ENCODE results near the gene CPEB3. TPM values are rescaled to one million over a fixed set of nuclear protein-coding genes. Genes with fewer than 3 reads are reported as not detected.
"Not testable (repeated sequence)": the region's sequence is repeated elsewhere in the genome, so short reads cannot be mapped to it uniquely, and the experiment has no call there.

CPEB3 gene
- polyA plus RNA-seq, 2 donors: 1.9 to 2.3 TPM

DNA sequence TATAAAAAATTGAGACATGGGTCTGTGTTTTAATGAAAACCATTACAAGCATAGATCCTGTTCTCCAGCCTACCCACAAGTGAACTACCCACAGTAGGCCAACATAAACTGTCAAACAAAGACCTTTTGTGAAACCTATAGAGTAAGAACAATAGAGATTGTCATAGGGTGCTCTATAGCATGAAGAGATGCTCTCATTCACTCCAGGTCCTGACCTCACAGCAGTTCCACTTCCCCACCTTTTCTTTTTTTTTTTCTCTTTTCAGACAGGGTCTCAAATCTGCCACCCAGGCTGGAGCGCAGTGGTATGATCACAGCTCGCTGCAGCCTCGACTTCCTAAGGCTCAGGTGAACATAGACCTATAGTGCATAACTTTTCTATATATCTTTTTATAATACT is 72.3 kb downstream of the CPEB3 start:
- H3K9me3 ChIP-seq (ENCODE audit: control insufficient read depth in 2 of 2, insufficient read depth in 1 of 2, low read depth in 1 of 2, low read length in 1 of 2): no peaks in the 10 kb centered on the region
- no peak overlapping the region for H3K27ac ChIP-seq (ENCODE audit: low read depth in 2 of 2, low read length in 1 of 2)
- peaks cover 0 to 2% of the 10 kb centered on the region in 2 donors for H3K36me3 ChIP-seq (ENCODE audit: control insufficient read depth in 2 of 2, insufficient read depth in 2 of 2, low read length in 1 of 2)
- H3K27me3 ChIP-seq (ENCODE audit: control insufficient read depth in 1 of 2, insufficient read depth in 2 of 2, low read length in 2 of 2): no peaks in the 10 kb centered on the region
- no peaks in the 10 kb centered on the region for H3K4me1 ChIP-seq (ENCODE audit: control insufficient read depth in 2 of 2, insufficient read depth in 2 of 2, low read length in 1 of 2)
- 97 to 99% methylated on average over 3 of the region's 3 CpGs for WGBS, 2 donors
- no peak overlapping the region for H3K4me3 ChIP-seq (ENCODE audit: low read depth in 1 of 2, low read length in 2 of 2)

GRCh38 chr10:92216608-92217007 is 74.3 kb downstream of the CPEB3 start:
- not testable (repeated sequence) for H3K27me3 ChIP-seq (ENCODE audit: control insufficient read depth in 1 of 2, insufficient read depth in 2 of 2, low read length in 2 of 2); H3K27ac ChIP-seq (ENCODE audit: low read depth in 2 of 2, low read length in 1 of 2); H3K4me1 ChIP-seq (ENCODE audit: control insufficient read depth in 2 of 2, insufficient read depth in 2 of 2, low read length in 1 of 2); H3K36me3 ChIP-seq (ENCODE audit: control insufficient read depth in 2 of 2, insufficient read depth in 2 of 2, low read length in 1 of 2); H3K4me3 ChIP-seq (ENCODE audit: low read depth in 1 of 2, low read length in 2 of 2); H3K9me3 ChIP-seq (ENCODE audit: control insufficient read depth in 2 of 2, insufficient read depth in 1 of 2, low read depth in 1 of 2, low read length in 1 of 2)
- 87 to 89% methylated on average over 12 of the region's 12 CpGs for WGBS, 2 donors

DNA sequence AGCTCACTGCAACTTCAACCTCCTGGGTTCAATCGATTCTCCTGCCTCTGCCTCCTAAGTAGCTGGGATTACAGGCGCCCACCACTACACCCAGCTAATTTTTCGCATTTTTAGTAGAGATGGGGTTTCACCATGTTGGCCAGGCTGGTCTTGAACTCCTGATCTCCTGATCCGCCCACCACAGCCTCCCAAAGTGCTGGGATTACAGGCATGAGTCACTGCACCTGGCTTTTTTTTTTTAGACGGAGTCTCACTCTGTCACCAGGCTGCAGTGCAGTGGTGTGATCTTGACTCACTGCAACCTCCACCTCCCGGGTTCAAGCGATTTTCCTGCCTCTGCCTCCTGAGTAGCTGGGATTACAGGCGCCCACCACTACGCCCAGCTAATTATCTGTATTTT is 75.7 kb downstream of the CPEB3 start:
- not testable (repeated sequence) for H3K9me3 ChIP-seq (ENCODE audit: control insufficient read depth in 2 of 2, insufficient read depth in 1 of 2, low read depth in 1 of 2, low read length in 1 of 2); H3K27me3 ChIP-seq (ENCODE audit: control insufficient read depth in 1 of 2, insufficient read depth in 2 of 2, low read length in 2 of 2); H3K4me3 ChIP-seq (ENCODE audit: low read depth in 1 of 2, low read length in 2 of 2); H3K4me1 ChIP-seq (ENCODE audit: control insufficient read depth in 2 of 2, insufficient read depth in 2 of 2, low read length in 1 of 2); H3K27ac ChIP-seq (ENCODE audit: low read depth in 2 of 2, low read length in 1 of 2); H3K36me3 ChIP-seq (ENCODE audit: control insufficient read depth in 2 of 2, insufficient read depth in 2 of 2, low read length in 1 of 2)
- 94 to 95% methylated on average over 9 of the region's 9 CpGs for WGBS, 2 donors

GRCh38 chr10:92213049-92213448 is 77.8 kb downstream of the CPEB3 start:
- 87 to 94% methylated on average over 2 of the region's 2 CpGs for WGBS, 2 donors
- Histone ChIP-seq H3K27me3 (ENCODE audit: control insufficient read depth in 1 of 2, insufficient read depth in 2 of 2, low read length in 2 of 2) (no peaks in the 10 kb centered on the region), H3K4me3 (ENCODE audit: low read depth in 1 of 2, low read length in 2 of 2) (no peak overlapping the region), H3K36me3 (ENCODE audit: control insufficient read depth in 2 of 2, insufficient read depth in 2 of 2, low read length in 1 of 2) (peaks cover 0 to 2% of the 10 kb centered on the region in 2 donors), H3K9me3 (ENCODE audit: control insufficient read depth in 2 of 2, insufficient read depth in 1 of 2, low read depth in 1 of 2, low read length in 1 of 2) (no peaks in the 10 kb centered on the region), H3K4me1 (ENCODE audit: control insufficient read depth in 2 of 2, insufficient read depth in 2 of 2, low read length in 1 of 2) (no peaks in the 10 kb centered on the region), H3K27ac (ENCODE audit: low read depth in 2 of 2, low read length in 1 of 2) (no peak overlapping the region)

DNA sequence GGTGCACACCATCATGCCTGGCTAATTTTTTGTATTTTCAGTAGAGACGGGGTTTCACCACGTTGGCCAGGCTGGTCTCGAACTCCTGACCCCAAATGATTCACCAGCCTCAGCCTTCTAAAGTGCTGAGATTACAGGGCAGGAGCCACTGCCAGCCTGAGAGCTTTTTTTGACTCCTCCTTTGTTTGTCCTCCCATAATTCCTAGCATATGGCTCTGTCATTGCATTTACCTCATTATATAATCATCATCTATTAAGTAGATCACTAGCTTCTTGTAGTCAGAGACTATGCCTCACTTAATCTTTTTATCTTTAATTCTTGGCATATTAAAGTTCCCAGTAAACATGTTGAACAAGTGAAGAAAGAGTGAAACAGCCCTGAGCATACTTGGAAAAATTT is 82.1 kb downstream of the CPEB3 start:
- Histone ChIP-seq H3K27me3 (ENCODE audit: control insufficient read depth in 1 of 2, insufficient read depth in 2 of 2, low read length in 2 of 2) (no peaks in the 10 kb centered on the region), H3K27ac (ENCODE audit: low read depth in 2 of 2, low read length in 1 of 2) (peak overlapping the region in 1 of 2 donors; percentile 55), H3K4me1 (ENCODE audit: control insufficient read depth in 2 of 2, insufficient read depth in 2 of 2, low read length in 1 of 2) (no peaks in the 10 kb centered on the region), H3K4me3 (ENCODE audit: low read depth in 1 of 2, low read length in 2 of 2) (no peak overlapping the region), H3K36me3 (ENCODE audit: control insufficient read depth in 2 of 2, insufficient read depth in 2 of 2, low read length in 1 of 2) (no peaks in the 10 kb centered on the region), H3K9me3 (ENCODE audit: control insufficient read depth in 2 of 2, insufficient read depth in 1 of 2, low read depth in 1 of 2, low read length in 1 of 2) (no peaks in the 10 kb centered on the region)
- WGBS, 2 donors: 44 to 45% methylated on average over 3 of the region's 3 CpGs

DNA sequence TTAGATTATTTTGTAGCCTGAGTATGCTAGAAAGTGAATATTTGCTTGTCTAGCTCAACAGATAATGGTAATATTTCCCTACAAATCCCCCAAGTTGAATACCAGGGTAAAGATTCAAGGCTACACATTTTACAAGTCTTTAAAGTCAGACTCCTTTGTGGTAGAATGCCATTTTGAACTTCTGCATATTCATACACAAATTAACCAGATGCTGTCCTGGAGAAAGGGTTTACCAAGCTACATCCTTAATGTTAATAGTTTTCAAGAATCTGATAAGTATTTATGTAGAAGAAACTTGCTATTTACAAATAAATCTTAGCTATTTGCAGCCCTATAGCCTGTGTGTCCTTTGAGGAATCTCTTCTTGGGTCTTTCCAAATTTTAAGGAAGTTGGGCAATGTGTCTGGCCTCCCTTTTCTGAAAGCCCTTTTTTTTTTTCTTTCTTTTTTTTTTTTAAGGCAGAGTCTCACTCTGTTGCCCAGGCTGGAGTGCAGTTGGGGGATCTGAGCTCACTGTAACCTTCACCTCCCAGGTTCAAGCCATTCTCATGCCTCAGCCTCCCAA is 82.6 kb downstream of the CPEB3 start:
- Histone ChIP-seq H3K9me3 (ENCODE audit: control insufficient read depth in 2 of 2, insufficient read depth in 1 of 2, low read depth in 1 of 2, low read length in 1 of 2) (no peaks in the 10 kb centered on the region), H3K4me1 (ENCODE audit: control insufficient read depth in 2 of 2, insufficient read depth in 2 of 2, low read length in 1 of 2) (no peaks in the 10 kb centered on the region), H3K4me3 (ENCODE audit: low read depth in 1 of 2, low read length in 2 of 2) (no peak overlapping the region), H3K27me3 (ENCODE audit: control insufficient read depth in 1 of 2, insufficient read depth in 2 of 2, low read length in 2 of 2) (no peaks in the 10 kb centered on the region), H3K36me3 (ENCODE audit: control insufficient read depth in 2 of 2, insufficient read depth in 2 of 2, low read length in 1 of 2) (no peaks in the 10 kb centered on the region), H3K27ac (ENCODE audit: low read depth in 2 of 2, low read length in 1 of 2) (peak overlapping the region in 1 of 2 donors; percentile 55)

GRCh38 chr10:92207061-92207460 is 83.8 kb downstream of the CPEB3 start:
- no peaks in the 10 kb centered on the region for H3K27me3 ChIP-seq (ENCODE audit: control insufficient read depth in 1 of 2, insufficient read depth in 2 of 2, low read length in 2 of 2)
- 93 to 100% methylated on average over 1 of the region's 1 CpG for WGBS, 2 donors
- H3K4me3 ChIP-seq (ENCODE audit: low read depth in 1 of 2, low read length in 2 of 2): no peak overlapping the region
- no peaks in the 10 kb centered on the region for H3K9me3 ChIP-seq (ENCODE audit: control insufficient read depth in 2 of 2, insufficient read depth in 1 of 2, low read depth in 1 of 2, low read length in 1 of 2)
- H3K36me3 ChIP-seq (ENCODE audit: control insufficient read depth in 2 of 2, insufficient read depth in 2 of 2, low read length in 1 of 2): no peaks in the 10 kb centered on the region
- no peaks in the 10 kb centered on the region for H3K4me1 ChIP-seq (ENCODE audit: control insufficient read depth in 2 of 2, insufficient read depth in 2 of 2, low read length in 1 of 2)
- no peak overlapping the region for H3K27ac ChIP-seq (ENCODE audit: low read depth in 2 of 2, low read length in 1 of 2)

DNA sequence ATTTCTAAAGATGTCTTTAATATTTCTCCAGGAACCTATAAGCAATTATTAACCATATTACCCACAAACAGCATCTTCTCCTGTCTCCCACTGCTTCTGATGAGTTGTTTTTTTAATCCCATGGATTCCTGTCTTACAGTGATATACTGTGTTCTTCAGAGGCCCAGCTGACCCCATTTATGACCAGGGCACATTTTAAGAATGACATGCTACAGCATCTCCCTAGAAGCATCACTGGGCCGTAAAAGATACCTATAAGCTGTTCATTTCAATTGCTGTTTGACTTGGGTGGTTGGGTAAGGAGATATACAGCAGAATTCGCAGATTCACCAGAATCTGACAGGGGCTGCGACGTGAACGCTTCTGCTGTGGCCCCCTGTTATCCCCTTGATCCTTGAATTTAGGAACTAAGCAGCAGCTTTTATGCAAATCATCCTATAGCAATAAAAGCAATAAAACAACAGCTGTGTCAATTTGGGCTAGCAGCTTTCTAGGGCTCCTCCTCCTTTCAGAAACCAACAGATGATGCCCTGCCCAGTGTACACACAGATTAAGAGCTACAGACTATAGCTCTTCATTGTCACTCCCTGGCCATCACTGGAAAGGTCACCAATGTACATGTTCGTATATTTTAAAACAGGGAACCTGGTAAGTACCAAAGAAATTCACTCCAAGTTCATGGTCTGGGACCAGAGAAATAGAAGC is 86.8 kb downstream of the CPEB3 start:
- no peaks in the 10 kb centered on the region for H3K27me3 ChIP-seq (ENCODE audit: control insufficient read depth in 1 of 2, insufficient read depth in 2 of 2, low read length in 2 of 2)
- no peaks in the 10 kb centered on the region for H3K36me3 ChIP-seq (ENCODE audit: control insufficient read depth in 2 of 2, insufficient read depth in 2 of 2, low read length in 1 of 2)
- no peak overlapping the region for H3K4me3 ChIP-seq (ENCODE audit: low read depth in 1 of 2, low read length in 2 of 2)
- no peaks in the 10 kb centered on the region for H3K9me3 ChIP-seq (ENCODE audit: control insufficient read depth in 2 of 2, insufficient read depth in 1 of 2, low read depth in 1 of 2, low read length in 1 of 2)
- WGBS, 2 donors: 87 to 94% methylated on average over 6 of the region's 6 CpGs
- H3K4me1 ChIP-seq (ENCODE audit: control insufficient read depth in 2 of 2, insufficient read depth in 2 of 2, low read length in 1 of 2): no peaks in the 10 kb centered on the region
- H3K27ac ChIP-seq (ENCODE audit: low read depth in 2 of 2, low read length in 1 of 2): no peak overlapping the region

GRCh38 chr10:92202536-92202935 is 88.3 kb downstream of the CPEB3 start:
- WGBS, 2 donors: 0 to 97% methylated on average over 1 of the region's 1 CpG
- H3K9me3 ChIP-seq (ENCODE audit: control insufficient read depth in 2 of 2, insufficient read depth in 1 of 2, low read depth in 1 of 2, low read length in 1 of 2): no peaks in the 10 kb centered on the region
- H3K4me1 ChIP-seq (ENCODE audit: control insufficient read depth in 2 of 2, insufficient read depth in 2 of 2, low read length in 1 of 2): no peaks in the 10 kb centered on the region

DNA sequence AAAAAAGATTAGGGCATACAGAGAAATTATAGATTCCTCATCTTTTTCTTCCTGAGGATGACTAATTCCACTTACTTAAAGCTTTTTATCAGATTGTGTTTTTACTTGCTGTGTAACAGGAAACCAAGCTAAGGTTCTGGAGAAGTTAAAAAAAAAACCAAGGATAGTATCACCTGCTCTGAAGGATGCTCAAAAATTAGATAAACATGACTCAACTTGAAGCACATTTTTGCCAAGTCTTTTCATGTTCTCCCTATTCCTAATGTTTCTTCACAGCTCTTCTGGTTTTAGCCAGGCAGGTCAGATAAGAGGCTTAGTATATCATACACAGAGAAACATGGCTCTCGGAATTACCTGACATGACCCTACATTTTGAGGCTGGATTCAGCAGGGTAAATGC is 90.3 kb downstream of the CPEB3 start:
- no peaks in the 10 kb centered on the region for H3K27me3 ChIP-seq (ENCODE audit: control insufficient read depth in 1 of 2, insufficient read depth in 2 of 2, low read length in 2 of 2)
- no peak overlapping the region for H3K4me3 ChIP-seq (ENCODE audit: low read depth in 1 of 2, low read length in 2 of 2)
- no peaks in the 10 kb centered on the region for H3K9me3 ChIP-seq (ENCODE audit: control insufficient read depth in 2 of 2, insufficient read depth in 1 of 2, low read depth in 1 of 2, low read length in 1 of 2)
- WGBS, 2 donors: 50 to 56% methylated on average over 1 of the region's 1 CpG
- no peaks in the 10 kb centered on the region for H3K4me1 ChIP-seq (ENCODE audit: control insufficient read depth in 2 of 2, insufficient read depth in 2 of 2, low read length in 1 of 2)
- no peak overlapping the region for H3K27ac ChIP-seq (ENCODE audit: low read depth in 2 of 2, low read length in 1 of 2)
- H3K36me3 ChIP-seq (ENCODE audit: control insufficient read depth in 2 of 2, insufficient read depth in 2 of 2, low read length in 1 of 2): no peaks in the 10 kb centered on the region

More at GRCh38 chr10:92202536-92202935, 88.3 kb downstream of the CPEB3 start:
- no peaks in the 10 kb centered on the region for H3K27me3 ChIP-seq (ENCODE audit: control insufficient read depth in 1 of 2, insufficient read depth in 2 of 2, low read length in 2 of 2)
- no peaks in the 10 kb centered on the region for H3K36me3 ChIP-seq (ENCODE audit: control insufficient read depth in 2 of 2, insufficient read depth in 2 of 2, low read length in 1 of 2)
- H3K4me3 ChIP-seq (ENCODE audit: low read depth in 1 of 2, low read length in 2 of 2): no peak overlapping the region
- H3K27ac ChIP-seq (ENCODE audit: low read depth in 2 of 2, low read length in 1 of 2): no peak overlapping the region

Measured in esophagus (tissue), 2 donors.